Nephron progenitor cell (in vitro differentiated cells): ENCODE results near the gene TIE1.

ENCODE experiments used
- DNase-seq: peaks from one replicate; pipeline ENCODE4 v3.0.0; 2021
- H3K27ac Mint-ChIP-seq: 2 replicates; pipeline ENCODE4 v1.8.0; 2021; ENCODE audit warnings: mild to moderate bottlenecking, moderate library complexity, mixed read lengths
- H3K27me3 Mint-ChIP-seq: 2 replicates; pipeline ENCODE4 v1.8.0; 2021; ENCODE audit warnings: mild to moderate bottlenecking, low read depth, mixed read lengths; ENCODE audit not compliant: poor library complexity
- H3K36me3 Mint-ChIP-seq: 2 replicates; pipeline ENCODE4 v1.8.0; 2021; ENCODE audit warnings: low read depth, mixed read lengths
- H3K4me1 Mint-ChIP-seq: 2 replicates; pipeline ENCODE4 v1.8.0; 2021; ENCODE audit warnings: mixed read lengths
- H3K4me3 Mint-ChIP-seq: 2 replicates; pipeline ENCODE4 v1.8.0; 2021; ENCODE audit warnings: mild to moderate bottlenecking, moderate library complexity, mixed read lengths
- H3K9me3 Mint-ChIP-seq: 2 replicates; pipeline ENCODE4 v1.8.0; 2021; ENCODE audit warnings: mild to moderate bottlenecking, moderate library complexity, mixed read lengths
- TF ChIP-seq, protein P1 (sequence below): fragments of 200-600 bp; sonication (generic); IDR thresholded peaks from 2 replicates; pipeline ENCODE4 v1.5.0; 2021; ENCODE audit warnings: antibody characterized with exemption

TIE1 gene

DNA sequence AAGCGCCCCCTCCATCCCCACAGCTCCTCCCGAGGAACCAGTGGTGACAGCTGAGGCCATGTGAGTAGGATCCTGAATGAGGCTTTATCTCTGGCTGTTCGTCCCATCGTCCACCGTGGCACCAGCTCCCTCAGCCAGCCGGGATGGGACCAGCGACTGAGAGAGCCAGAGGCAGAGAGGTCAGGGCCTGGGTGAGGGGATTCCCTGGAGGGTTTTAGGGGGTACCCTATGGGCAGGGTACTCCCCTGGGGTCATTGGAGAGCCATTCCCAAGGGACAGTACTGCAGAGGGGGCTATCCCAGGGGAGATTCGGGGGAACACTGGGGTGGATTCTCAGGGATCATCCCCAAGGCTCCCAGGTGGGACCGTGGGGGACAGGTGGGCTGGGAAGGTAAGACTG, 28.6 kb upstream of the TIE1 start:
- peaks cover 50% of the 10 kb centered on the region for H3K4me1 Mint-ChIP-seq
- no peak for DNase-seq
- no peak overlapping the region for H3K4me3 Mint-ChIP-seq

DNA sequence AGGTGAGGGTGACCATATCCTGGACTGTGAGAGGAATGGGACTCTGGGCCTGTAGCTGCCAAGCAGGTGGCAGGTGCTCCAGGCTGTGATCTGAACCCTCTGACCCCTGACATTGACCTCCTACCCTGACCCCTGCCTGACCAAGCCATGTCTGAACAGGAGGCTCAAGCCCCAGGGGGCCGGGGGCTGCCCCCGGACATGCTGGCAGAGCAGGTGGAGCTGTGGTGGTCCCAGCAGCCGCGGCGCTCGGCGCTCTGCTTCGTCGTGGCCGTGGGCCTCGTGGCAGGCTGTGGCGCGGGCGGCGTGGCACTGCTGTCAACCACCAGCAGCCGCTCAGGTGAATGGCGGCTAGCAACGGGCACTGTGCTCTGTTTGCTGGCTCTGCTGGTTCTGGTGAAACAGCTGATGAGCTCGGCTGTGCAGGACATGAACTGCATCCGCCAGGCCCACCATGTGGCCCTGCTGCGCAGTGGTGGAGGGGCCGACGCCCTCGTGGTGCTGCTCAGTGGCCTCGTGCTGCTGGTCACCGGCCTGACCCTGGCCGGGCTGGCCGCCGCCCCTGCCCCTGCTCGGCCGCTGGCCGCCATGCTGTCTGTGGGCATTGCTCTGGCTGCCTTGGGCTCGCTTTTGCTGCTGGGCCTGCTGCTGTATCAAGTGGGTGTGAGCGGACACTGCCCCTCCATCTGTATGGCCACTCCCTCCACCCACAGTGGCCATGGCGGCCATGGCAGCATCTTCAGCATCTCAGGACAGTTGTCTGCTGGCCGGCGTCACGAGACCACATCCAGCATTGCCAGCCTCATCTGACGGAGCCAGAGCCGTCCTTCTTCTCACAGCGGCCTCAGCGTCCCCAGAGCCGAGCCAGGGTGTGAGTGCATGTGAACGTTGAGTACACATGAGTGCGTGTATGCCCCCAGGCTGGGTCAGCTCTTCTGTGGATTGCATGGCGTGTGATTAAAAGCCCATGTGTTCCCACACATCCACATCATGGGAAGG, 27.9 kb upstream of the TIE1 start:
- Mint-ChIP-seq H3K27ac (no peak overlapping the region), H3K9me3 (no peaks in the 10 kb centered on the region), H3K36me3 (no peaks in the 10 kb centered on the region), H3K4me1 (peaks cover 44% of the 10 kb centered on the region), H3K27me3 (peaks cover 22% of the 10 kb centered on the region), H3K4me3 (no peak overlapping the region)
- TF ChIP-seq, protein P1, sequence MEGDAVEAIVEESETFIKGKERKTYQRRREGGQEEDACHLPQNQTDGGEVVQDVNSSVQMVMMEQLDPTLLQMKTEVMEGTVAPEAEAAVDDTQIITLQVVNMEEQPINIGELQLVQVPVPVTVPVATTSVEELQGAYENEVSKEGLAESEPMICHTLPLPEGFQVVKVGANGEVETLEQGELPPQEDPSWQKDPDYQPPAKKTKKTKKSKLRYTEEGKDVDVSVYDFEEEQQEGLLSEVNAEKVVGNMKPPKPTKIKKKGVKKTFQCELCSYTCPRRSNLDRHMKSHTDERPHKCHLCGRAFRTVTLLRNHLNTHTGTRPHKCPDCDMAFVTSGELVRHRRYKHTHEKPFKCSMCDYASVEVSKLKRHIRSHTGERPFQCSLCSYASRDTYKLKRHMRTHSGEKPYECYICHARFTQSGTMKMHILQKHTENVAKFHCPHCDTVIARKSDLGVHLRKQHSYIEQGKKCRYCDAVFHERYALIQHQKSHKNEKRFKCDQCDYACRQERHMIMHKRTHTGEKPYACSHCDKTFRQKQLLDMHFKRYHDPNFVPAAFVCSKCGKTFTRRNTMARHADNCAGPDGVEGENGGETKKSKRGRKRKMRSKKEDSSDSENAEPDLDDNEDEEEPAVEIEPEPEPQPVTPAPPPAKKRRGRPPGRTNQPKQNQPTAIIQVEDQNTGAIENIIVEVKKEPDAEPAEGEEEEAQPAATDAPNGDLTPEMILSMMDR: no peak
- DNase-seq: no peak

More for the DNA sequence above, 28.6 kb upstream of the TIE1 start:
- H3K36me3 Mint-ChIP-seq: no peaks in the 10 kb centered on the region
- TF ChIP-seq, protein P1: no peak
- H3K9me3 Mint-ChIP-seq: no peaks in the 10 kb centered on the region
- H3K27me3 Mint-ChIP-seq: peaks cover 22% of the 10 kb centered on the region
- H3K27ac Mint-ChIP-seq: no peak overlapping the region

DNA sequence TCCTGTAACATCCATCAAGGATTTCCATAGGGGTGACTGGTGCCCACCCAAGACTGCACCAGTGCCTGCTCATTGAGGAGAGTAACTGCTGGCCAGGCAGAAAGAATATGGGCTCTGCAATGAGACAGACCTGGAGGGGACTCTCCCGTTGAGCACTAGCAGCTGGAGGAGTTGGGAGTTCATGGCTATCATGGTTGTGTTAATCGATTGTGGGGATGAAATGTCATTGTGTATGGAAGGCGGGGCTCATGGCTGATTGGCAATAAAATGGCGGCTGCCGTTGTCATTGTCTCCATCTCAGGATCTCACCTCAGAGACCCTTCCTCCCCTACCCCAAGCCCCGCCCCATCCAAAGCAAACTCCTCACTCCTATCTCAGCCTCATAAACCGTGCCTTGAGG, 27.1 kb upstream of the TIE1 start:
- no peak overlapping the region for H3K27ac Mint-ChIP-seq
- DNase-seq: no peak
- H3K9me3 Mint-ChIP-seq: no peaks in the 10 kb centered on the region
- H3K27me3 Mint-ChIP-seq: peaks cover 22% of the 10 kb centered on the region
- TF ChIP-seq, protein P1: no peak
- no peaks in the 10 kb centered on the region for H3K36me3 Mint-ChIP-seq
- H3K4me1 Mint-ChIP-seq: peaks cover 44% of the 10 kb centered on the region
- H3K4me3 Mint-ChIP-seq: no peak overlapping the region

DNA sequence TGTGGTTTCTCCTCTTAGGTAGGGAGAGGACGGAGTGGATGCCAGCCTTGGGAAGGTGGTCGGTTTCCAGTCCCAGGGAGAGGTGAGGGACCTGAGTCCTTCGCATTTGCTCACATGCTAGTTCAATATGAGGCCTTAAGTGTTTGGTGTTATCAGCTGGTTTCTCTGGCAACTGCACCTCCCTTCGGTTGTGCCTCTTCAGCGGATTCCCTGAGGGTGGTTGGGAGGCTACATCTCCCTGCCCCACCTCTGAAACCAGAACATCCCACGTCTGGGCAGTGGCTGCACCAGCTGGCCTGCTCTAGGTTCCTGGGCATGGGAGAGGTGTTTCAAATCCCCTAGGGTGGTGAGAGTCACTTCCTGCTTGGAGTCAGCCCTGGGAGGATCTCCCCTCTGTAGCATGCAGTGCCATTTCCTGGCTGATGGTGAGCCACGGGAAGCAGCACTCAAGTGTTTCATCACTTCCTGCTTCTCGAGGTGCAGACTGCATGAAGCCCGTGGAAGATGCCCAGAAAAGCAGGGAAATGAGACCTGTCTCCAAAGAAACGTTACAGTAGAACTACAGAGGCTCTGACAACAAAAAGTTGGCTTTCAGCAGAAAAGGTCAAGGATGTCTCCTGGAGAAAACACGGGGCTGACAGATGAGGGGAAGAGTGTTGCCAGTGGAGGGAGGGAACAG, 26.5 kb upstream of the TIE1 start:
- H3K4me1 Mint-ChIP-seq: peaks cover 41% of the 10 kb centered on the region
- DNase-seq: no peak
- H3K36me3 Mint-ChIP-seq: no peaks in the 10 kb centered on the region
- no peak overlapping the region for H3K27ac Mint-ChIP-seq
- no peaks in the 10 kb centered on the region for H3K9me3 Mint-ChIP-seq
- peaks cover 23% of the 10 kb centered on the region for H3K27me3 Mint-ChIP-seq
- TF ChIP-seq, protein P1: no peak
- no peak overlapping the region for H3K4me3 Mint-ChIP-seq

DNA sequence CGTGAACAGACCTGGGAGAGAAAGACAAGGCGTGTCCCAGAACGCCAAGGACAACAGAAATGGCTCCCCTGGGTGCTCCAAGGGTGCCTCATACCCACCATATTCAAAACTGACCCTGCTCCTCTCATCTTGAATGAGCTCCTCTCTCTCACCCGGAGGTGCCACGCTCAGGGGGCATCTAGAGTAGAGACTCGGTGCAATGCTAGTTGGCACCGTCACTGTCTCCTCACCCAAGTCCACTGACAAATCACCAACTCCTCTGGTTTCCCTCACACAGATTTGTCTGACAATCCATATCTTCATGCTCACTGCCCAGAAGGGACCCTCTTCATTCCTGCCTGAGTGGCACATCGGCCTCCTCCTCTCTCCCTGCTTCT, 26.0 kb upstream of the TIE1 start:
- H3K9me3 Mint-ChIP-seq: no peaks in the 10 kb centered on the region
- H3K27me3 Mint-ChIP-seq: peaks cover 19% of the 10 kb centered on the region
- H3K36me3 Mint-ChIP-seq: no peaks in the 10 kb centered on the region
- H3K27ac Mint-ChIP-seq: no peak overlapping the region
- H3K4me1 Mint-ChIP-seq: peaks cover 37% of the 10 kb centered on the region
- no peak overlapping the region for H3K4me3 Mint-ChIP-seq
- TF ChIP-seq, protein P1: no peak
- no peak for DNase-seq
